HEK293 (cell line): ENCODE data around the gene TASP1.

Experiments used
- CTCF ChIA-PET: fragments of 350-600 bp; formaldehyde crosslinking; extraction: SDS; loops from one replicate; lab custom pipeline; 2021; ENCODE audit warnings: antibody characterized with exemption; lab: Yijun Ruan, JAX
- POLR2A ChIA-PET: fragments of 300-600 bp; formaldehyde crosslinking; extraction: SDS; loops from one replicate; lab custom pipeline; 2020; ENCODE audit warnings: antibody characterized with exemption, inconsistent platforms; lab: Yijun Ruan, JAX
- H3K27ac ChIP-seq: fragments of 200-500 bp; sonication (Bioruptor generic); 2 replicates; pipeline ENCODE4 v1.5.1; 2014; ENCODE audit warnings: low read depth, low read length, control low read depth, inconsistent platforms; ENCODE audit errors: extremely low read depth
- H3K36me3 ChIP-seq, 2 experiments: fragments of 200-500 bp in 1 of 2; sonication (Bioruptor generic) in 1 of 2; 1 replicate in 1 of 2; 2 replicates in 1 of 2; pipeline ENCODE4 v1.5.1; 2014 to 2017; ENCODE audit warnings: inconsistent platforms in 2 of 2, low read length in 2 of 2; ENCODE audit not compliant: control insufficient read depth in 2 of 2, insufficient read depth in 1 of 2
- H3K4me1 ChIP-seq: fragments of 200-500 bp; sonication (Bioruptor generic); 2 replicates; pipeline ENCODE4 v1.5.1; 2014; ENCODE audit warnings: mild to moderate bottlenecking, low read length, inconsistent platforms; ENCODE audit not compliant: control insufficient read depth, insufficient read depth
- H3K4me3 ChIP-seq: 2 replicates; pipeline ENCODE4 v1.5.1; 2011; ENCODE audit warnings: low read depth, mild to moderate bottlenecking, control low read depth, low read length, moderate library complexity
- H3K9me3 ChIP-seq: fragments of 200-500 bp; sonication (Bioruptor generic); 2 replicates; pipeline ENCODE4 v1.5.1; 2014; ENCODE audit warnings: low read depth, low read length, inconsistent platforms; ENCODE audit not compliant: control insufficient read depth, insufficient read depth
- BCL11A ChIP-seq: fragments of 450-650 bp; formaldehyde crosslinking; IDR thresholded peaks from 2 replicates; pipeline ENCODE4 v1.5.1; 2016; ENCODE audit warnings: low read depth, missing biosample characterization, missing genetic modification characterization
- BCL11B ChIP-seq: fragments of 450-650 bp; formaldehyde crosslinking; IDR thresholded peaks from 2 replicates; pipeline ENCODE4 v1.5.1; 2016; ENCODE audit warnings: low read depth, missing biosample characterization, missing genetic modification characterization
- HOXC10 ChIP-seq: sonication (generic); formaldehyde crosslinking; IDR thresholded peaks from 2 replicates; pipeline ENCODE4 v1.8.1; 2023; ENCODE audit warnings: mild to moderate bottlenecking, missing genetic modification reagents
- KLF10 ChIP-seq: fragments of 450-650 bp; IDR thresholded peaks from 2 replicates; pipeline ENCODE4 v1.5.1; 2018; ENCODE audit warnings: missing biosample characterization, mild to moderate bottlenecking, missing genetic modification characterization
- OSR2 ChIP-seq: fragments of 450-650 bp; formaldehyde crosslinking; IDR thresholded peaks from 2 replicates; pipeline ENCODE4 v1.5.1; 2016; ENCODE audit warnings: missing biosample characterization, missing genetic modification characterization
- YY1 ChIP-seq: fragments of 450-650 bp; formaldehyde crosslinking; IDR thresholded peaks from 2 replicates; pipeline ENCODE4 v1.5.1; 2018; ENCODE audit warnings: missing biosample characterization, missing genetic modification characterization
- ZBTB21 ChIP-seq: fragments of 450-650 bp; formaldehyde crosslinking; IDR thresholded peaks from 2 replicates; pipeline ENCODE4 v1.5.1; 2017; ENCODE audit warnings: missing biosample characterization, missing genetic modification characterization
- ZFP69B ChIP-seq: fragments of 450-650 bp; formaldehyde crosslinking; IDR thresholded peaks from 2 replicates; pipeline ENCODE4 v1.5.1; 2016; ENCODE audit warnings: missing biosample characterization, missing genetic modification characterization
- ZNF133 ChIP-seq: fragments of 450-650 bp; formaldehyde crosslinking; IDR thresholded peaks from 2 replicates; pipeline ENCODE4 v1.5.1; 2016; ENCODE audit warnings: missing biosample characterization, missing genetic modification characterization
- ZNF311 ChIP-seq: fragments of 450-650 bp; formaldehyde crosslinking; IDR thresholded peaks from 2 replicates; pipeline ENCODE4 v1.5.1; 2017; ENCODE audit warnings: missing biosample characterization, missing genetic modification characterization, borderline replicate concordance
- ZNF416 ChIP-seq: fragments of 450-650 bp; formaldehyde crosslinking; IDR thresholded peaks from 2 replicates; pipeline ENCODE4 v1.5.1; 2016; ENCODE audit warnings: missing biosample characterization, missing genetic modification characterization
- ZNF600 ChIP-seq: fragments of 450-650 bp; formaldehyde crosslinking; IDR thresholded peaks from 2 replicates; pipeline ENCODE4 v1.5.1; 2016; ENCODE audit warnings: missing biosample characterization, missing genetic modification characterization
- ZNF785 ChIP-seq: fragments of 450-650 bp; formaldehyde crosslinking; IDR thresholded peaks from 2 replicates; pipeline ENCODE4 v1.5.1; 2016; ENCODE audit warnings: missing biosample characterization, missing genetic modification characterization
- ZNF791 ChIP-seq: fragments of 450-650 bp; formaldehyde crosslinking; IDR thresholded peaks from 2 replicates; pipeline ENCODE4 v1.5.1; 2016; ENCODE audit warnings: missing biosample characterization, missing genetic modification characterization
- ZNF837 ChIP-seq: fragments of 450-650 bp; formaldehyde crosslinking; IDR thresholded peaks from 2 replicates; pipeline ENCODE4 v1.5.1; 2016; ENCODE audit warnings: missing biosample characterization, missing genetic modification characterization
- TF ChIP-seq, protein P1 (sequence below): fragments of 450-650 bp; formaldehyde crosslinking; IDR thresholded peaks from 2 replicates; pipeline ENCODE4 v1.5.1; 2016; ENCODE audit warnings: missing biosample characterization, missing genetic modification characterization, low read depth
- TF ChIP-seq, protein P2 (sequence below): fragments of 450-650 bp; formaldehyde crosslinking; IDR thresholded peaks from 2 replicates; pipeline ENCODE4 v1.5.1; 2017; ENCODE audit warnings: missing biosample characterization, missing genetic modification characterization
- TF ChIP-seq, protein P3 (sequence below): fragments of 450-650 bp; formaldehyde crosslinking; IDR thresholded peaks from 2 replicates; pipeline ENCODE4 v1.5.1; 2016; ENCODE audit warnings: missing biosample characterization, missing genetic modification characterization
- TF ChIP-seq, protein P4 (sequence below): fragments of 450-650 bp; formaldehyde crosslinking; optimal IDR thresholded peaks from 2 replicates; pipeline ENCODE3; 2016; ENCODE audit warnings: missing biosample characterization, mild to moderate bottlenecking, missing genetic modification characterization
- TF ChIP-seq, protein P5 (sequence below): fragments of 450-650 bp; formaldehyde crosslinking; IDR thresholded peaks from 2 replicates; pipeline ENCODE4 v1.5.1; 2016; ENCODE audit warnings: missing biosample characterization, missing genetic modification characterization
- TF ChIP-seq, protein P6 (sequence below): fragments of 450-650 bp; IDR thresholded peaks from 2 replicates; pipeline ENCODE4 v1.5.1; 2018; ENCODE audit warnings: missing biosample characterization, missing genetic modification characterization
- TF ChIP-seq, protein P7 (sequence below): fragments of 450-650 bp; formaldehyde crosslinking; conservative IDR thresholded peaks from 2 replicates; pipeline ENCODE4 v1.5.1; 2016; ENCODE audit warnings: low read depth, missing biosample characterization, missing genetic modification characterization
- TF ChIP-seq, protein P8 (sequence below): fragments of 450-650 bp; formaldehyde crosslinking; IDR thresholded peaks from 2 replicates; pipeline ENCODE4 v1.5.1; 2016; ENCODE audit warnings: missing biosample characterization, missing genetic modification characterization

TASP1 gene

DNA sequence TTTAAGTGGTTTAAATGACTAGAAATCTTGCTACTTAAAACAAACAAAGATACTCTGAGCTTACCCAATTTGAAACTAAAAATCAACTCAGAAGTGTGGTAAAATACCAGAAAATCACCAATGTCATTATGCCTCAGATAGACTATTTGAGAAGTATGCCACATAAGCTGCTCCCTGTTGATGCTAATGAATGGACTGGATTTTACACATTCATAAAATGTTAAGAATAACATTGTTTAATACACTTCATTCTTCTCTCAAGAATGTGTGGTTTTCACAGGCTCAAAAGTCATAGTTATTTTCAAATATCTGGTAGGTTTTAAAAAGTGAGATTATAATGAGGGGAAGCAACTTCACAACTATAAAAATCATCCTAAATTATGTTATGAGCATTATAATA is 170.6 kb downstream of the TASP1 start:
- TF ChIP-seq ZNF791 (tag by site-specific recombination), result no peak
- TF ChIP-seq ZNF133, result no peak
- TF ChIP-seq, protein P1, sequence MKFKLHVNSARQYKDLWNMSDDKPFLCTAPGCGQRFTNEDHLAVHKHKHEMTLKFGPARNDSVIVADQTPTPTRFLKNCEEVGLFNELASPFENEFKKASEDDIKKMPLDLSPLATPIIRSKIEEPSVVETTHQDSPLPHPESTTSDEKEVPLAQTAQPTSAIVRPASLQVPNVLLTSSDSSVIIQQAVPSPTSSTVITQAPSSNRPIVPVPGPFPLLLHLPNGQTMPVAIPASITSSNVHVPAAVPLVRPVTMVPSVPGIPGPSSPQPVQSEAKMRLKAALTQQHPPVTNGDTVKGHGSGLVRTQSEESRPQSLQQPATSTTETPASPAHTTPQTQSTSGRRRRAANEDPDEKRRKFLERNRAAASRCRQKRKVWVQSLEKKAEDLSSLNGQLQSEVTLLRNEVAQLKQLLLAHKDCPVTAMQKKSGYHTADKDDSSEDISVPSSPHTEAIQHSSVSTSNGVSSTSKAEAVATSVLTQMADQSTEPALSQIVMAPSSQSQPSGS, result no peak
- no peak for TF ChIP-seq ZNF416 (tag by site-specific recombination)
- TF ChIP-seq, protein P2, sequence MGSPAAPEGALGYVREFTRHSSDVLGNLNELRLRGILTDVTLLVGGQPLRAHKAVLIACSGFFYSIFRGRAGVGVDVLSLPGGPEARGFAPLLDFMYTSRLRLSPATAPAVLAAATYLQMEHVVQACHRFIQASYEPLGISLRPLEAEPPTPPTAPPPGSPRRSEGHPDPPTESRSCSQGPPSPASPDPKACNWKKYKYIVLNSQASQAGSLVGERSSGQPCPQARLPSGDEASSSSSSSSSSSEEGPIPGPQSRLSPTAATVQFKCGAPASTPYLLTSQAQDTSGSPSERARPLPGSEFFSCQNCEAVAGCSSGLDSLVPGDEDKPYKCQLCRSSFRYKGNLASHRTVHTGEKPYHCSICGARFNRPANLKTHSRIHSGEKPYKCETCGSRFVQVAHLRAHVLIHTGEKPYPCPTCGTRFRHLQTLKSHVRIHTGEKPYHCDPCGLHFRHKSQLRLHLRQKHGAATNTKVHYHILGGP, result no peak
- TF ChIP-seq ZNF311 (tag by site-specific recombination), result no peak
- no peak for TF ChIP-seq ZNF785
- TF ChIP-seq, protein P3, sequence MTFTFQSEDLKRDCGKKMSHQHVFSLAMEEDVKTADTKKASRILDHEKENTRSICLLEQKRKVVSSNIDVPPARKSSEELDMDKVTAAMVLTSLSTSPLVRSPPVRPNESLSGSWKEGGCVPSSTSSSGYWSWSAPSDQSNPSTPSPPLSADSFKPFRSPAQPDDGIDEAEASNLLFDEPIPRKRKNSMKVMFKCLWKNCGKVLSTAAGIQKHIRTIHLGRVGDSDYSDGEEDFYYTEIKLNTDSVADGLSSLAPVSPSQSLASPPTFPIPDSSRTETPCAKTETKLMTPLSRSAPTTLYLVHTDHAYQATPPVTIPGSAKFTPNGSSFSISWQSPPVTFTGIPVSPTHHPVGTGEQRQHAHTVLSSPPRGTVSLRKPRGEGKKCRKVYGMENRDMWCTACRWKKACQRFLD (tag by site-specific recombination), result no peak
- TF ChIP-seq, protein P4, sequence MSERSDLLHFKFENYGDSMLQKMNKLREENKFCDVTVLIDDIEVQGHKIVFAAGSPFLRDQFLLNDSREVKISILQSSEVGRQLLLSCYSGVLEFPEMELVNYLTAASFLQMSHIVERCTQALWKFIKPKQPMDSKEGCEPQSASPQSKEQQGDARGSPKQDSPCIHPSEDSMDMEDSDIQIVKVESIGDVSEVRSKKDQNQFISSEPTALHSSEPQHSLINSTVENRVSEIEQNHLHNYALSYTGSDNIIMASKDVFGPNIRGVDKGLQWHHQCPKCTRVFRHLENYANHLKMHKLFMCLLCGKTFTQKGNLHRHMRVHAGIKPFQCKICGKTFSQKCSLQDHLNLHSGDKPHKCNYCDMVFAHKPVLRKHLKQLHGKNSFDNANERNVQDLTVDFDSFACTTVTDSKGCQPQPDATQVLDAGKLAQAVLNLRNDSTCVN (tag by site-specific recombination), result no peak
- TF ChIP-seq OSR2 (tag by site-specific recombination), result no peak
- no peak for TF ChIP-seq ZNF600 (tag by site-specific recombination)
- no peak for TF ChIP-seq BCL11A
- TF ChIP-seq, protein P5, sequence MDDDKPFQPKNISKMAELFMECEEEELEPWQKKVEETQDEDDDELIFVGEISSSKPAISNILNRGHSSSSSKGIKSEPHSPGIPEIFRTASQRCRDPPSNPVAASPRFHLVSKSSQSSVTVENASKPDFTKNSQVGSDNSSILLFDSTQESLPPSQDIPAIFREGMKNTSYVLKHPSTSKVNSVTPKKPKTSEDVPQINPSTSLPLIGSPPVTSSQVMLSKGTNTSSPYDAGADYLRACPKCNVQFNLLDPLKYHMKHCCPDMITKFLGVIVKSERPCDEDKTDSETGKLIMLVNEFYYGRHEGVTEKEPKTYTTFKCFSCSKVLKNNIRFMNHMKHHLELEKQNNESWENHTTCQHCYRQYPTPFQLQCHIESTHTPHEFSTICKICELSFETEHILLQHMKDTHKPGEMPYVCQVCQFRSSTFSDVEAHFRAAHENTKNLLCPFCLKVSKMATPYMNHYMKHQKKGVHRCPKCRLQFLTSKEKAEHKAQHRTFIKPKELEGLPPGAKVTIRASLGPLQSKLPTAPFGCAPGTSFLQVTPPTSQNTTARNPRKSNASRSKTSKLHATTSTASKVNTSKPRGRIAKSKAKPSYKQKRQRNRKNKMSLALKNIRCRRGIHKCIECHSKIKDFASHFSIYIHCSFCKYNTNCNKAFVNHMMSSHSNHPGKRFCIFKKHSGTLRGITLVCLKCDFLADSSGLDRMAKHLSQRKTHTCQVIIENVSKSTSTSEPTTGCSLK, result no peak
- no peak for TF ChIP-seq HOXC10 (CRISPR knock-in tag)
- TF ChIP-seq YY1 (tag by site-specific recombination), result no peak
- CTCF ChIA-PET, result interaction anchor here (0.6 kb wide), 2 partner anchors 10 to 1074 kb away, joined by 3 to 4 read pairs; no protein-coding TSS in a partner anchor
- no peaks in the 10 kb centered on the region for H3K36me3 ChIP-seq
- no peak overlapping the region for H3K27ac ChIP-seq
- no peaks in the 10 kb centered on the region for H3K4me1 ChIP-seq
- no peaks in the 10 kb centered on the region for H3K9me3 ChIP-seq
- POLR2A ChIA-PET, result no interaction called here
- no peak overlapping the region for H3K4me3 ChIP-seq

DNA sequence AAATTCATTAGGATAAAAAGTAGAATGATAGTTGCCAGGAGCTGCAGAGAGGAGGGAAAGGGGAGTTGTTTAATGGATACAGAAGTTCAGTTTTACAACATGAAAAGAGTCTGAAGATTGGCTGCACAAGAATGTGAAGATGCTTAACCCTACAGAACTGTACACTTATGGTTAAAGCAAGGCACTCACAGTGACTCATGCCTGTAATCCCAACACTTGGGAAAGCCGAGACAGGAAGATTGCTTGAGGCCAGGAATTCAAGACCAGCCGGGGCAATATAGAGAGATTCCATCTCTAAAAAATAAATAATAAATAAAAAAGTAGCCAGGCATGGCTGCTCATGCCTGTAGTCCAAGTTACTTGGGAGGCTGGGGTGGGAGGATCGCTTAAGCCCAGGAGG is 174.0 kb downstream of the TASP1 start:
- POLR2A ChIA-PET, result no interaction called here
- H3K9me3 ChIP-seq, result no peaks in the 10 kb centered on the region
- TF ChIP-seq KLF10 (tag by site-specific recombination) (no peak), ZNF837 (no peak), ZFP69B (tag by site-specific recombination) (no peak), BCL11B (tag by site-specific recombination) (no peak), ZNF311 (tag by site-specific recombination) (no peak), ZBTB21 (tag by site-specific recombination) (no peak)
- TF ChIP-seq, protein P6, sequence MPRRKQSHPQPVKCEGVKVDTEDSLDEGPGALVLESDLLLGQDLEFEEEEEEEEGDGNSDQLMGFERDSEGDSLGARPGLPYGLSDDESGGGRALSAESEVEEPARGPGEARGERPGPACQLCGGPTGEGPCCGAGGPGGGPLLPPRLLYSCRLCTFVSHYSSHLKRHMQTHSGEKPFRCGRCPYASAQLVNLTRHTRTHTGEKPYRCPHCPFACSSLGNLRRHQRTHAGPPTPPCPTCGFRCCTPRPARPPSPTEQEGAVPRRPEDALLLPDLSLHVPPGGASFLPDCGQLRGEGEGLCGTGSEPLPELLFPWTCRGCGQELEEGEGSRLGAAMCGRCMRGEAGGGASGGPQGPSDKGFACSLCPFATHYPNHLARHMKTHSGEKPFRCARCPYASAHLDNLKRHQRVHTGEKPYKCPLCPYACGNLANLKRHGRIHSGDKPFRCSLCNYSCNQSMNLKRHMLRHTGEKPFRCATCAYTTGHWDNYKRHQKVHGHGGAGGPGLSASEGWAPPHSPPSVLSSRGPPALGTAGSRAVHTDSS (tag by site-specific recombination), result no peak
- TF ChIP-seq, protein P7, sequence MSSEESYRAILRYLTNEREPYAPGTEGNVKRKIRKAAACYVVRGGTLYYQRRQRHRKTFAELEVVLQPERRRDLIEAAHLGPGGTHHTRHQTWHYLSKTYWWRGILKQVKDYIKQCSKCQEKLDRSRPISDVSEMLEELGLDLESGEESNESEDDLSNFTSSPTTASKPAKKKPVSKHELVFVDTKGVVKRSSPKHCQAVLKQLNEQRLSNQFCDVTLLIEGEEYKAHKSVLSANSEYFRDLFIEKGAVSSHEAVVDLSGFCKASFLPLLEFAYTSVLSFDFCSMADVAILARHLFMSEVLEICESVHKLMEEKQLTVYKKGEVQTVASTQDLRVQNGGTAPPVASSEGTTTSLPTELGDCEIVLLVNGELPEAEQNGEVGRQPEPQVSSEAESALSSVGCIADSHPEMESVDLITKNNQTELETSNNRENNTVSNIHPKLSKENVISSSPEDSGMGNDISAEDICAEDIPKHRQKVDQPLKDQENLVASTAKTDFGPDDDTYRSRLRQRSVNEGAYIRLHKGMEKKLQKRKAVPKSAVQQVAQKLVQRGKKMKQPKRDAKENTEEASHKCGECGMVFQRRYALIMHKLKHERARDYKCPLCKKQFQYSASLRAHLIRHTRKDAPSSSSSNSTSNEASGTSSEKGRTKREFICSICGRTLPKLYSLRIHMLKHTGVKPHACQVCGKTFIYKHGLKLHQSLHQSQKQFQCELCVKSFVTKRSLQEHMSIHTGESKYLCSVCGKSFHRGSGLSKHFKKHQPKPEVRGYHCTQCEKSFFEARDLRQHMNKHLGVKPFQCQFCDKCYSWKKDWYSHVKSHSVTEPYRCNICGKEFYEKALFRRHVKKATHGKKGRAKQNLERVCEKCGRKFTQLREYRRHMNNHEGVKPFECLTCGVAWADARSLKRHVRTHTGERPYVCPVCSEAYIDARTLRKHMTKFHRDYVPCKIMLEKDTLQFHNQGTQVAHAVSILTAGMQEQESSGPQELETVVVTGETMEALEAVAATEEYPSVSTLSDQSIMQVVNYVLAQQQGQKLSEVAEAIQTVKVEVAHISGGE (tag by site-specific recombination), result no peak
- TF ChIP-seq, protein P8, sequence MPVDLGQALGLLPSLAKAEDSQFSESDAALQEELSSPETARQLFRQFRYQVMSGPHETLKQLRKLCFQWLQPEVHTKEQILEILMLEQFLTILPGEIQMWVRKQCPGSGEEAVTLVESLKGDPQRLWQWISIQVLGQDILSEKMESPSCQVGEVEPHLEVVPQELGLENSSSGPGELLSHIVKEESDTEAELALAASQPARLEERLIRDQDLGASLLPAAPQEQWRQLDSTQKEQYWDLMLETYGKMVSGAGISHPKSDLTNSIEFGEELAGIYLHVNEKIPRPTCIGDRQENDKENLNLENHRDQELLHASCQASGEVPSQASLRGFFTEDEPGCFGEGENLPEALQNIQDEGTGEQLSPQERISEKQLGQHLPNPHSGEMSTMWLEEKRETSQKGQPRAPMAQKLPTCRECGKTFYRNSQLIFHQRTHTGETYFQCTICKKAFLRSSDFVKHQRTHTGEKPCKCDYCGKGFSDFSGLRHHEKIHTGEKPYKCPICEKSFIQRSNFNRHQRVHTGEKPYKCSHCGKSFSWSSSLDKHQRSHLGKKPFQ (tag by site-specific recombination), result no peak

More for the DNA sequence above, 174.0 kb downstream of the TASP1 start:
- H3K4me1 ChIP-seq, result no peaks in the 10 kb centered on the region
- H3K4me3 ChIP-seq, result no peak overlapping the region
- CTCF ChIA-PET, result no interaction called here
- no peaks in the 10 kb centered on the region for H3K36me3 ChIP-seq
- H3K27ac ChIP-seq, result no peak overlapping the region
